Loucy (cell line): Measurements from ENCODE around the gene SLC4A1.

Source experiments
- H2AFZ ChIP-seq: fragments of 200-600 bp; sonication (generic); 2 replicates; pipeline ENCODE4 v1.6.0; 2016; ENCODE audit warnings: antibody characterized with exemption, mild to moderate bottlenecking, low read length, moderate library complexity
- H3F3A ChIP-seq: fragments of 200-600 bp; 2 replicates; pipeline ENCODE4 v1.6.0; 2016; ENCODE audit warnings: antibody characterized with exemption, low read depth, mild to moderate bottlenecking
- H3K27me3 ChIP-seq: fragments of 200-600 bp; sonication (generic); 2 replicates; pipeline ENCODE4 v1.6.1; 2014; ENCODE audit warnings: low read length, mild to moderate bottlenecking; ENCODE audit not compliant: insufficient read depth, poor library complexity, severe bottlenecking
- H3K36me3 ChIP-seq: fragments of 200-600 bp; sonication (generic); 2 replicates; pipeline ENCODE4 v1.6.1; 2016; ENCODE audit warnings: low read length; ENCODE audit not compliant: insufficient read depth
- H3K4me1 ChIP-seq: fragments of 200-600 bp; sonication (generic); 2 replicates; pipeline ENCODE4 v1.5.1; 2014; ENCODE audit warnings: low read length, mild to moderate bottlenecking; ENCODE audit not compliant: insufficient read depth, poor library complexity, severe bottlenecking
- H3K4me2 ChIP-seq: fragments of 200-600 bp; sonication (generic); 2 replicates; pipeline ENCODE4 v1.6.0; 2014; ENCODE audit warnings: antibody characterized with exemption, low read length, low read depth, mild to moderate bottlenecking; ENCODE audit not compliant: poor library complexity, severe bottlenecking
- H3K4me3 ChIP-seq: fragments of 200-600 bp; sonication (generic); 2 replicates; pipeline ENCODE4 v1.5.1; 2014; ENCODE audit warnings: low read length, mild to moderate bottlenecking, mixed read lengths; ENCODE audit not compliant: poor library complexity, severe bottlenecking
- H3K79me2 ChIP-seq: fragments of 200-600 bp; sonication (generic); 2 replicates; pipeline ENCODE4 v1.6.1; 2014; ENCODE audit warnings: low read length; ENCODE audit not compliant: insufficient read depth
- H3K9ac ChIP-seq: fragments of 200-600 bp; sonication (generic); 2 replicates; pipeline ENCODE4 v1.6.0; 2014; ENCODE audit warnings: mild to moderate bottlenecking, low read depth, low read length, moderate library complexity; ENCODE audit not compliant: poor library complexity, severe bottlenecking
- H3K9me2 ChIP-seq: fragments of 200-600 bp; sonication (generic); replicated peaks from 2 replicates; pipeline ENCODE4 v1.6.1; 2016; ENCODE audit warnings: low read depth, low read length, mixed read lengths
- H3K9me3 ChIP-seq: fragments of 200-600 bp; sonication (generic); 2 replicates; pipeline ENCODE4 v1.6.1; 2014; ENCODE audit warnings: mild to moderate bottlenecking, antibody characterized with exemption, low read length, low read depth; ENCODE audit not compliant: insufficient read depth
- H4K20me1 ChIP-seq: fragments of 200-600 bp; sonication (generic); 2 replicates; pipeline ENCODE4 v1.6.0; 2014; ENCODE audit warnings: antibody characterized with exemption, low read length, mild to moderate bottlenecking; ENCODE audit not compliant: insufficient read depth, poor library complexity, severe bottlenecking
- EZH2phosphoT487 ChIP-seq: fragments of 200-600 bp; IDR thresholded peaks from 2 replicates; pipeline ENCODE4 v1.6.1; 2018; ENCODE audit warnings: antibody characterized with exemption, mild to moderate bottlenecking, moderate library complexity, borderline replicate concordance
- TF ChIP-seq, protein P1 (sequence below): fragments of 200-600 bp; sonication (generic); conservative IDR thresholded peaks from 2 replicates; pipeline ENCODE4 v1.5.1; 2014; ENCODE audit warnings: mild to moderate bottlenecking, antibody characterized with exemption, low read length

Gene SLC4A1

DNA sequence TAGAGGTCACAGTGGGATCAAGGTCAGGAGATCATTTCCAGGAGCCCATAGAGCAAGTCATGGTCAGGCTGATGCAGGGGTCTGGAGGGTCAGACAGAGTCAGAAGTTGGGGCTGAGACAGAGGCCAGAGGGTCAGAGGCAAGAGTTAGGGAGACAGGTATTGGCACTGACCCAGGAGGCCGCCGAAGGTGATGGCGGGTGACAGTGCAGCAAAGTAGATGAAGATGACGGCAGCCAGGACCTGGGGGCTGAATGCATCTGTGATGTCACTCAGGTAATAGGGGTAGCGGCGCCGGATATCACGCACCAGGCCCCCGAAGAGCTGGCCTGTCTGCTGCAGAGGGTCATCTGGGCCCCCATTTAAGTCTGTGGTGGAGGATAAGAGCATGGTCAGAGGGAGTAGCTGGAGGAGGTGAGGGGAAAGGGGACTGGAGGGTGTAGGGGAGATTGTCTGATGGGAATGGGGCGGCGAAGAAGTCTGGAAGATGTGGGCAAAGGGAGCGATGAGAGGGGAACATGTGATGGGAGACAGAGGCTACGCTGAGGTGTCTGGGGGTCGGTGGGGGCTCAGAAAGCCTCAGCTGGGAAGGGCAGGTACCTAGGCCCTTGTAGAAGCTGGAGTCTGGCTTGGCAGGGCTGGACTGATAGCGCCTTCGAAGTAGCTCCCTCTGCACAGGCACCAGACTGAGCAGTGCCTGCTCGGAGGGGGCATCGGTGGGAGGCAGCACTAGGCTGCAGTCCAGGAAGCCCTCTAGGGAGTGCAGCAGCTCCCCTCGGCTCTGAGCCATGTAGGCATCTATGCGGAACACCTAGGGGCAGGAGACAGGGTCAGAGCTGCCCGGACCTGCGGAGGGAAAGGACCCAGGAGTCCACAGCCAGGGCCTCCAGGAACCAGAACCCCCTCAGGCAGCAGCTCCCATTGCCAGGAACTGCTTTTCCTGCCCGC is 9.8 kb downstream of the SLC4A1 start:
- H3K79me2 ChIP-seq, result no peaks in the 10 kb centered on the region
- no peak for TF ChIP-seq EZH2phosphoT487
- TF ChIP-seq, protein P1, sequence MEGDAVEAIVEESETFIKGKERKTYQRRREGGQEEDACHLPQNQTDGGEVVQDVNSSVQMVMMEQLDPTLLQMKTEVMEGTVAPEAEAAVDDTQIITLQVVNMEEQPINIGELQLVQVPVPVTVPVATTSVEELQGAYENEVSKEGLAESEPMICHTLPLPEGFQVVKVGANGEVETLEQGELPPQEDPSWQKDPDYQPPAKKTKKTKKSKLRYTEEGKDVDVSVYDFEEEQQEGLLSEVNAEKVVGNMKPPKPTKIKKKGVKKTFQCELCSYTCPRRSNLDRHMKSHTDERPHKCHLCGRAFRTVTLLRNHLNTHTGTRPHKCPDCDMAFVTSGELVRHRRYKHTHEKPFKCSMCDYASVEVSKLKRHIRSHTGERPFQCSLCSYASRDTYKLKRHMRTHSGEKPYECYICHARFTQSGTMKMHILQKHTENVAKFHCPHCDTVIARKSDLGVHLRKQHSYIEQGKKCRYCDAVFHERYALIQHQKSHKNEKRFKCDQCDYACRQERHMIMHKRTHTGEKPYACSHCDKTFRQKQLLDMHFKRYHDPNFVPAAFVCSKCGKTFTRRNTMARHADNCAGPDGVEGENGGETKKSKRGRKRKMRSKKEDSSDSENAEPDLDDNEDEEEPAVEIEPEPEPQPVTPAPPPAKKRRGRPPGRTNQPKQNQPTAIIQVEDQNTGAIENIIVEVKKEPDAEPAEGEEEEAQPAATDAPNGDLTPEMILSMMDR, result no peak
- no peaks in the 10 kb centered on the region for H3K9me2 ChIP-seq
- no peaks in the 10 kb centered on the region for H3K4me1 ChIP-seq
- H3K4me2 ChIP-seq, result no peak overlapping the region
- H4K20me1 ChIP-seq, result no peaks in the 10 kb centered on the region
- no peaks in the 10 kb centered on the region for H3F3A ChIP-seq
- H3K9me3 ChIP-seq, result no peaks in the 10 kb centered on the region
- no peak overlapping the region for H3K4me3 ChIP-seq
- no peaks in the 10 kb centered on the region for H3K36me3 ChIP-seq
- H3K27me3 ChIP-seq, result no peaks in the 10 kb centered on the region
- no peak overlapping the region for H2AFZ ChIP-seq
- no peak overlapping the region for H3K9ac ChIP-seq

DNA sequence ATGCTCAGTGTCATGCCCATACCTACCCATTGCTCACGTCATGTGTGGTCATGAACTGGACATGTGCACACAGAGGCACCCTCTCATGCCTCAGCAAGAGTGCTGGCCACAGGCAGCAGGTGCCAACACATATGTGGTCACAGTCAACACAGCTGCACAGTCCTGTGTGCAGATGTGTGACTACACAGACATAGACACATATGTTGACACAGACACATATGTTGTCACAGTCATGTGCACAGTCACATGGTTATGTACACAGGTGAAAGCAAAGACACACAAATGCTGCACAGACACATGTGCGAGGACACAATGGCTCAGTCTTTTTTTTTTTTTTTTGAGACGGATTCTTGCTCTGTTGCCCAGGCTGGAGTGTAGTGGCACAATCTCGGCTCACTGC is 11.3 kb downstream of the SLC4A1 start:
- Histone ChIP-seq H3K9me3 (no peaks in the 10 kb centered on the region), H3F3A (no peaks in the 10 kb centered on the region), H3K36me3 (no peaks in the 10 kb centered on the region), H3K4me2 (no peak overlapping the region), H4K20me1 (no peaks in the 10 kb centered on the region), H3K79me2 (no peaks in the 10 kb centered on the region), H3K9ac (no peak overlapping the region), H3K4me3 (no peak overlapping the region), H3K9me2 (no peaks in the 10 kb centered on the region), H2AFZ (no peak overlapping the region), H3K4me1 (no peaks in the 10 kb centered on the region), H3K27me3 (no peaks in the 10 kb centered on the region)
- TF ChIP-seq EZH2phosphoT487, result no peak
- TF ChIP-seq, protein P1, result no peak

DNA sequence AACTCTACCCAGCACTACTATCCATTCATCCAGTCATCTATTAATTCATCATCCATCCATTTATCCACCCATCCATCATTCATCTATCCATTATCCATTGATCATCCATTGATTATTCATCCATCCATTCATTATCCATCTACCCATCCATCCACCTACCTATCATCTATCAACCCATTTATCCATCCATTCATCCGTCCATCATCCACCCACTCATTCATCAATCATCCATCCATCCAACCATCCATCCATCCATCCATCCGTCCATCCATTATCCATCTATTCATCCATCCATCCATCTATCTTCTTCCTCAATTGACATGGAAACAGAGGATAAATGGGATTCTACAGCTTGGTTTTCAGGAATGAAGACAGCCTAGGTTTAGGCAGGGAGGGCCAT is 12.0 kb downstream of the SLC4A1 start:
- no peaks in the 10 kb centered on the region for H3K9me2 ChIP-seq
- TF ChIP-seq EZH2phosphoT487, result no peak
- TF ChIP-seq, protein P1, result no peak
- H3K79me2 ChIP-seq, result no peaks in the 10 kb centered on the region
- H4K20me1 ChIP-seq, result no peaks in the 10 kb centered on the region
- H3K4me3 ChIP-seq, result no peak overlapping the region
- no peaks in the 10 kb centered on the region for H3F3A ChIP-seq
- H3K9me3 ChIP-seq, result no peaks in the 10 kb centered on the region
- no peak overlapping the region for H2AFZ ChIP-seq
- no peaks in the 10 kb centered on the region for H3K36me3 ChIP-seq
- no peaks in the 10 kb centered on the region for H3K4me1 ChIP-seq
- H3K27me3 ChIP-seq, result no peaks in the 10 kb centered on the region
- no peak overlapping the region for H3K9ac ChIP-seq
- H3K4me2 ChIP-seq, result no peak overlapping the region
